Activated CD4-positive, alpha-beta T cell treated with anti-CD3 and anti-CD28 coated beads, Interleukin-10, Interleukin-2, amounts not matched to agents 100 ng/mL and 50 ng/mL, durations not matched to agents 16 hours and 8 hours (primary cell): ENCODE measurements around the gene COPG2.
"Not testable (repeated sequence)": the region's sequence is repeated elsewhere in the genome, so short reads cannot be mapped to it uniquely, and the experiment has no call there.

Experiments
- DNase-seq: peaks from one replicate; pipeline ENCODE4 v3.0.0-alpha.2; 2020

The COPG2 gene

GRCh38 chr7:130553398-130554029 lies 115.0 kb downstream of the COPG2 start:
- DNase-seq: no peak

DNA sequence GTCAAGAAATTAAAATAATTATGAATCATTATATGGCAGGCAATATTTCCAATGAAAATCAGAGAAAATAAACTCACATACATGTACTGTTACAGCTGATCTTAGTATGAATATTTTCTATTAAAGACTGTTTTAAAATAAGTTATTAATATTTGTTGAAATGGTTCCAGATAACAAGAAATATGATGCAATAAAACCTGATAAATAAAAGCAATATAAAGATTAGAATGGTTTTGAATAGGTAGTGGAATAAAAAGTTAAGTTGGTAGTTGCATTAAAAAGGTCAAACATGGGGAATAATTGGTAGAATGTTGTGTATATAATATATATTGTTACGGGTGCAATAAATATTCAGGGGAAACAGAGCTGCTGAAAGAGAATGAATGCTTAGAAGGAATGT lies 124.2 kb downstream of the COPG2 start:
- DNase-seq: no peak

GRCh38 chr7:130543487-130544010 lies 125.0 kb downstream of the COPG2 start:
- DNase-seq: no peak

GRCh38 chr7:130542297-130542696 lies 126.3 kb downstream of the COPG2 start:
- not testable (repeated sequence) for DNase-seq

GRCh38 chr7:130541287-130541686 lies 127.3 kb downstream of the COPG2 start:
- DNase-seq: not testable (repeated sequence)

DNA sequence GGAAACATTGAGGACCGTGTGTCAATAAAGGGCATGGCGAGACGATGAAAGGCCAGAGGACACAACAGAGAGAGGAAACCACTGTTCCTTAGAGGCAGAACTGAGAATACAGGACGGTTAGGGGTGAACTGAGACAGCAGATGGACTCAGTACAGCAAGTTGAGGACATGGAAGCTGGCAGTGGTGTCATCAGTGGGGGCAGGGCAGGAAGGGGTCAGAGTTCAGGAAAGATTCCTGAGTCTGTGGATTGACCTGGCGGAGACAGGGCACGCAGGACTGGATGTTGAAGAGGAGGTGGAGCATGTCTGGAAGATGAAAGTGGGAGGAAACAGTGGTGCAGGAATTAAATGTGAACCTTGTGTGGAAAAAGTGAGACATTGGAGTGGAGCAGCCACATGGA lies 130.7 kb downstream of the COPG2 start:
- not testable (repeated sequence) for DNase-seq

DNA sequence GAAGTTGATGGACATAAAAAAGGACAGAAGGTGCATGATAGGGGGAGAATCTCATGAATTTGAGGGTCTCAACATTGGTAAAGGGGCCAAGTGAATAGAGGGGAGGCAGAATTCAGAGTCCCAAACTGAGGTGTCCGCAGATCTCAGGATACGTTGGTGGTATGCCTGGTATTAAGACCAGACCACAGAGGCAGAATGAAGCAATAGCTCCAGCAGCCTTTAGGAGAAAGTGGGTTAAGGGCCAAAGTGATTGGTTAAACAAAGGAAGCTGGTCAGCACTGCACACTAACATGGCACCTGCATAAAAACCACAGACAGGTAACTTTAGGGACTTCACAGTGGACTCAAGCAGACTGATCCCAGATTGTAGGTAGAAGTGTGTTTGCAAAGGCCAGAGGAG lies 139.1 kb downstream of the COPG2 start:
- DNase-seq: no peak

- DNase-seq: not testable (repeated sequence)
Measured at GRCh38 chr7:130527752-130528355, 140.7 kb downstream of the COPG2 start.

DNA sequence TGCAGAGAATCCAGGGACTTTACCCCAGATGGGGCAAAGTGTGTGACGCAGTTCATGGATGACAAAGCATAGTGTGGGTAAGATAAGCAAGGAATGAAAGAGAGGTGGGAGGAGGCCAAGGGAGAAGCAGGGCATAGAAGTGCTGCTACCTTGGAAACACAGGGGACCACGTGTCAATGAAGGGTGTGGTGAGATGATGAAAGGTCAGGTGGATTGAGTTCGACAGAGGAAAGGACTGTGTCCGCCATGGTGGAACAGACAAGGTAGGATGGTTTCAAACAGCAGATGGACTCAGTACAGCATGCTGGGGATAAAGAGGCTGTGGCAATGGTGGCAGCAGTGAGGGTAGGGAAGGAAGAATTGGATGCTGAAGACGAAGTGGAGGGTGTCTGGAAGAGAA lies 143.9 kb downstream of the COPG2 start:
- DNase-seq: no peak

GRCh38 chr7:130523519-130524125 lies 144.9 kb downstream of the COPG2 start:
- not testable (repeated sequence) for DNase-seq

GRCh38 chr7:130521258-130521951 lies 147.1 kb downstream of the COPG2 start:
- no peak for DNase-seq

GRCh38 chr7:130515315-130516040 lies 153.1 kb downstream of the COPG2 start:
- DNase-seq: no peak

- DNase-seq: no peak
Measured at GRCh38 chr7:130513447-130513846, 155.1 kb downstream of the COPG2 start.

DNA sequence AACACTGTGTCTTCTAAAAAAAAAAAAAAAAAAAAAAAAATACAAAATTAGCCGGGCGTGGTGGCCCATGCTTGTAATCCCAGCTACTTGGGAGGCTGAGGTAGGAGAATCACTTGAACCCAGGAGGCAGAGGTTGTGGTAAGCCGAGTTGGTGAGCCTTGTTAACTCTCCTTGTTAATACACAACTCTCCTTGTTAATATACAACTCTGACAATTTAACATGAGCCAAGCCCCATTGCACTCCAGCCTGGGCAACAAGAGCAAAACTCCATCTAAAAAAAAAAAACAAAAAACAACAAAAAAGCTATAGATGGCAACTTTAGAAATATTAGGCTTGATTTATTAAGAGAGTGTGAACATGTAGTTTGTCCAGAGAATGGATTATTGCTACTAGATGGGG lies 156.5 kb downstream of the COPG2 start:
- DNase-seq: not testable (repeated sequence)

- DNase-seq: no peak
Measured at GRCh38 chr7:130506358-130506757, 162.2 kb downstream of the COPG2 start.

DNA sequence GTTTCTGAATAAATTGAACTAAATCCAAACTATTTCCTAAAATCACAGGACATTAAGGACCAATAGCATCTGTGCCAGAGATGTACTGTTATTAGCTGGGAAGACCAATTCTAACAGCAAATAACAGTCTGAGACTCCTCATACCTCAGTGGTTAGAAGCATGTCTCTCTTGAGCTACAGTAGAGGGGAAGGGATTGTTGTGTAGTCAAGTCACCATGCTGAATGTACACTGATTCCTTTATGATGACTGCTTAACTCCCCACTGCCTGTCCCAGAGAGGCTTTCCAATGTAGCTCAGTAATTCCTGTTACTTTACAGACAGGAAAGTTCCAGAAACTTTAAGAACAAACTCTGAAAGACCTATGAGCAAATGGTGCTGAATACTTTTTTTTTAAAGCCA lies 162.8 kb downstream of the COPG2 start:
- DNase-seq: no peak

DNA sequence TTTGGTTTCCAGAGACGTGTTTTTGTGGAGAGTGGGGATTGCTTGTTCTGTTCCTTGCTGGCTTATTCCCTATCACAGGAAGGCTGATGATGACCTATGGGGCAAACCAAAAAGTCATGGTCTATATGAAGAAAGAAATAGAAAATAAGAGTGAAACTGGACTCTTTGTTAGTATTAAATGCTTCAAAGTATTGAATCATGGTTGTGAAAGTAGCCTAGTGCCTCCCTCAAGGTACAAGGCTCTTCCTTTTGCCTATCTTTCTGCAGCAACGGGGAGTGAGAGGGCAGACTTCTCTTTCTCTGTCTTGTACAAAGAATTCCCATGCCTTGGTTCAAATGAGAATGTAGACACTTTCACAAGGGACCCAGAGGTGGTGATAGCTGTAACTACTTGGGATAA lies 167.6 kb downstream of the COPG2 start:
- no peak for DNase-seq

DNA sequence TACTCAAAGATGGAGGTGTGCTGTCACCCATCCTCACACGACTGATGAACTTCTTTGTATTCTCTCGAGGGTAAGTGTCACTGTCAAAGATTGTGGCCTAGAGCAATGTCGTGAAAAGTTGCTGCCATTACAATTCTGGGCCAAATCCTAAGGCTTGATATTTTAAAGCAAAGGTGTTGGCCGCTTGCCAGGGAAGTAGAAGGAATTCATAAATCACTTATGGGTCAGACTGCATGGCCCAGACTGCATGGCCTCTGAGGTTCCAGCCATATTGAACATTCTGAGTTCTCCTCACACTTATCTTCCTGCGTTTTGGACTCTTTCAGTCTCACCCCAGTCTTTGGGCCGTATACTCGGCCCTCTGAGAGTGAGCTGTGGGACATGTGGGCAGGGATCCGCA lies 168.1 kb downstream of the COPG2 start:
- no peak for DNase-seq

DNA sequence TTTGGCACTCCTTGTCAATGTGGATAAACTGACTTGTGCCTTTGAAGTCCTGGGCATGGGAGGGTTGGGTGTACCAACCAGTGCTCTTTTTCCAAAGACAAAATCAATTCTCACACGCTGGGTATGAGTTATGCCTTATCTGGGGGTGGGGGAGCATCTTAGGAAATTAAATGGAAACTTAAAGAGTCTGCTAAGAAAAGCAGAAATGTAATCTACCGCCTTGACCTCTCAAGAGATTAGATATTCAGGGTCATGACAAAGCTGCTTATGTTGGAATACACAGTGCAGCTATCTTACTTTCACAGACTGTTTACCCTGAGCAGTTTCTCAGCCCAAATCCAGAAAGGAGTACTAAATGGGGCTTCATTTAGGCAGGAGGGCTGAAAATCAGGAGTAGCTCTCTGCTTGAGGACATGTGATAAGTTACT lies 174.1 kb downstream of the COPG2 start:
- DNase-seq: no peak

DNA sequence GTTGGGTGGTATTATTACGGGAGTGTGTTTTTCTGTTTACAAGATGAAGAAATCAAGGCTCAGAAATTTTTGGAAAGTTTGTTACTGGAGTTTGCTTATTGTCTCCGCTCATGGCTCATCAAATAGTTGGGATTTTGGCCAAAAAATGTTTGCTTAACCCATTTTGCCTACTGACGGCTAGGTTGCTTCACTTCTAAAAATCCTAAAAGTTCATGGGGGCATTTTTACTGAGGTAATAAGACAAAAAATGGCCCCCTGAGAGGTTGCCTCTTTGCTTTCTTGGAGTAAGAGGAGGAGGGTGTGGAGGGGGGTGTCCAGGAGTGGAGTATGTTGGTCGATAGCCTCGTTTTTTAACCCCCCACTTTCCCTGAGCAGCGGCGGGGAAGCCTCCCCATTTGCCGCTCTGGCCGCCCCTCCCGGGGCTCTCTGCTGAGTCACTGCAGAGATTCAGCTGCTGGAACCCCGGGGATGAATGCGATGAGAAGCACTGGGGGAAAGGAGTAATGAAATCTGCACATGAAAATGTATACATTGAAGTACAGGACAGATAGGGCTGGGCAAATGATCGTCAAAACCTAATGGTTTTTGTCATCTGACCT lies 175.2 kb downstream of the COPG2 start:
- DNase-seq: no peak

- no peak for DNase-seq
Measured at GRCh38 chr7:130492523-130493274, 175.8 kb downstream of the COPG2 start.
